Measurements from ENCODE around the gene MYO7B.

The MYO7B gene

GRCh38 chr2:127590386-127591190 lies 55.1 kb downstream of the MYO7B start:
- no peak for DNase-seq

GRCh38 chr2:127591221-127591923 lies 55.9 kb downstream of the MYO7B start:
- peak; percentile 74 for DNase-seq

GRCh38 chr2:127592761-127593227 lies 57.3 kb downstream of the MYO7B start:
- DNase-seq = no peak

GRCh38 chr2:127593228-127594115 lies 58.0 kb downstream of the MYO7B start:
- no peak for DNase-seq

GRCh38 chr2:127594116-127594591 lies 58.7 kb downstream of the MYO7B start:
- no peak for DNase-seq

- no peak for DNase-seq
Observed at GRCh38 chr2:127596311-127597045, 61.0 kb downstream of the MYO7B start.

GRCh38 chr2:127597046-127597983 lies 61.8 kb downstream of the MYO7B start:
- DNase-seq = no peak

- DNase-seq = no peak
Observed at GRCh38 chr2:127597984-127598380, 62.5 kb downstream of the MYO7B start.

GRCh38 chr2:127598711-127599110 lies 63.2 kb downstream of the MYO7B start:
- no peak for DNase-seq

- DNase-seq = no peak
Observed at GRCh38 chr2:127599211-127599610, 63.7 kb downstream of the MYO7B start.

- DNase-seq = no peak
Observed at GRCh38 chr2:127604986-127605385, 69.5 kb downstream of the MYO7B start.

GRCh38 chr2:127605691-127606263 lies 70.3 kb downstream of the MYO7B start:
- no peak for DNase-seq

- no peak for DNase-seq
Observed at GRCh38 chr2:127606625-127607398, 71.3 kb downstream of the MYO7B start.

- DNase-seq = no peak
Observed at GRCh38 chr2:127607399-127607908, 72.0 kb downstream of the MYO7B start.

- DNase-seq = no peak
Observed at GRCh38 chr2:127608061-127609030, 72.9 kb downstream of the MYO7B start.

GRCh38 chr2:127609031-127609751 lies 73.7 kb downstream of the MYO7B start:
- DNase-seq = no peak

GRCh38 chr2:127609818-127610217 lies 74.3 kb downstream of the MYO7B start:
- no peak for DNase-seq

- DNase-seq = no peak
Observed at GRCh38 chr2:127610561-127610960, 75.1 kb downstream of the MYO7B start.
